Thymus (tissue), 2 donors: ENCODE measurements around the gene UBP1. TPM values are rescaled to one million over a fixed set of nuclear protein-coding genes. Genes with fewer than 3 reads are reported as not detected.

Experiments used
- polyA plus RNA-seq: library from polyadenylated mRNA; stranded (reverse); fragments of 200-250 nt; gene quantifications from one replicate; pipeline ENCODE4 v1.2.3, GENCODE V29; 2013
- total RNA-seq: library from RNA; stranded (reverse); fragments of 120-200 nt; gene quantifications from one replicate; pipeline ENCODE4 v1.2.4, GENCODE V29; 2013
- donor health status: healthy.

UBP1 gene
- total and polyA plus RNA-seq, 2 donors, result 38.2 to 72.3 TPM

Other genes starting within 250 kb of the UBP1 start
- 0.14 TPM for gene SUSD5, start 221.6 kb downstream of the UBP1 start, total RNA-seq
- gene SUSD5, start 221.6 kb downstream of the UBP1 start, polyA plus RNA-seq, result 2.5 TPM
- gene FBXL2, start 163.0 kb downstream of the UBP1 start, total RNA-seq, result 1.9 TPM
- 3.9 TPM for gene FBXL2, start 163.0 kb downstream of the UBP1 start, polyA plus RNA-seq